CD8-positive, alpha-beta memory T cell (primary cell): ENCODE data around the gene VSIG10L2. TPM values are rescaled to one million over a fixed set of nuclear protein-coding genes. Genes with fewer than 3 reads are reported as not detected.

ENCODE experiments used
- CTCF ChIA-PET: fragments of 350-600 bp; sonication (Branson Sonifier 250); formaldehyde crosslinking; loops from one replicate; lab custom pipeline; 2021; ENCODE audit warnings: antibody characterized with exemption; lab: Charles Lee
- POLR2A ChIA-PET: fragments of 350-600 bp; sonication (Branson Sonifier 250); formaldehyde crosslinking; loops from one replicate; lab custom pipeline; 2021; ENCODE audit warnings: antibody characterized with exemption; lab: Charles Lee
- DNase-seq, 5 donors: peaks; one replicate each; pipeline versions ENCODE4 v3.0.0 to v3.0.0-alpha.2; 2020 to 2022; ENCODE audit warnings: mixed read lengths in 1 of 5
- H3K27ac ChIP-seq: one replicate; pipeline ENCODE4 v1.7.0; 2013; ENCODE audit warnings: low read depth, mild to moderate bottlenecking, low read length, moderate library complexity
- H3K27me3 ChIP-seq: 2 replicates; pipeline ENCODE4 v1.7.0; 2013; ENCODE audit warnings: low read length, mild to moderate bottlenecking; ENCODE audit not compliant: insufficient read depth, poor library complexity, severe bottlenecking
- H3K36me3 ChIP-seq: 2 replicates; pipeline ENCODE4 v1.7.0; 2013; ENCODE audit warnings: mild to moderate bottlenecking, low read length, moderate library complexity; ENCODE audit not compliant: insufficient read depth
- H3K4me1 ChIP-seq: 2 replicates; pipeline ENCODE4 v1.7.0; 2013; ENCODE audit warnings: mild to moderate bottlenecking, low read length, moderate library complexity; ENCODE audit not compliant: insufficient read depth
- H3K4me3 ChIP-seq: 2 replicates; pipeline ENCODE4 v1.7.0; 2013; ENCODE audit warnings: mild to moderate bottlenecking, low read length
- H3K9me3 ChIP-seq: 2 replicates; pipeline ENCODE4 v1.7.0; 2013; ENCODE audit warnings: mild to moderate bottlenecking, low read length
- H3K27ac Mint-ChIP-seq, 8 donors: one replicate each; pipeline ENCODE4 v1.8.0; 2020 to 2021; ENCODE audit warnings: mixed read lengths in 8 of 8, mild to moderate bottlenecking in 6 of 8, inconsistent platforms in 3 of 8, moderate library complexity in 3 of 8
- H3K27me3 Mint-ChIP-seq, 2 donors: one replicate each; pipeline ENCODE4 v1.8.0; 2020 to 2021; ENCODE audit warnings: mixed read lengths in 2 of 2, mild to moderate bottlenecking in 1 of 2, moderate library complexity in 1 of 2
- H3K36me3 Mint-ChIP-seq, 3 donors: one replicate each; pipeline ENCODE4 v1.8.0; 2020 to 2021; ENCODE audit warnings: mixed read lengths in 3 of 3, inconsistent platforms in 1 of 3, mild to moderate bottlenecking in 1 of 3
- H3K4me1 Mint-ChIP-seq, 3 donors: one replicate each; pipeline ENCODE4 v1.8.0; 2020 to 2021; ENCODE audit warnings: mixed read lengths in 3 of 3, inconsistent platforms in 1 of 3, mild to moderate bottlenecking in 1 of 3
- H3K4me3 Mint-ChIP-seq, 7 donors: one replicate each; pipeline ENCODE4 v1.8.0; 2020 to 2021; ENCODE audit warnings: mixed read lengths in 7 of 7, mild to moderate bottlenecking in 6 of 7, moderate library complexity in 4 of 7, inconsistent platforms in 2 of 7
- H3K9me3 Mint-ChIP-seq, 5 donors: one replicate each; pipeline ENCODE4 v1.8.0; 2020 to 2022; ENCODE audit warnings: mixed read lengths in 5 of 5, mild to moderate bottlenecking in 3 of 5, moderate library complexity in 2 of 5, inconsistent platforms in 1 of 5
- polyA plus RNA-seq: library from polyadenylated mRNA; unstranded; fragments of 300-500 nt; fragmentation: Illumina TruSeq; gene quantifications from one replicate; pipeline ENCODE4 v1.2.3, GENCODE V29; 2021
- total RNA-seq, 2 experiments: library from RNA; stranded (reverse); gene quantifications; one replicate each; pipeline ENCODE4 v1.2.3, GENCODE V29; 2021

Gene VSIG10L2
- total and polyA plus RNA-seq, 3 experiments from 2014 or later: not detected

DNA sequence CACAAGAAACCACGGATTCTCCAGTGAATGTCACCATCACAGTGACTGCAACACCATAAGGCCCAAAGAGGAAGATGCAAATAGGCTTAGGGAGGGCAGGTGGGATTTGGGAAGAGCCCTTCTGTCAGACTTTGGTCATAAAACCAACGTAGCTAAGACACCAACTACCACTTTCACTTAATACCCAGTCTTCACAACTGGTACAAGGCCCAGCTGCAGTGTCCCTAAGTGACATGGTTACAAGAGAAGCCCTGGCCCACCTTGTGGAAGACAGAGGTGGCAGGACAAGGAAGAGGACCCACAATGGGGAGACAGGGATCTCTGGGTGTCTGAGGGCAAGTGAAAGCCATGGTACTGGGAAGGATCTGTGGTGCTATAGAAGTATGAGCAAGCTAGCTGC is 10.0 kb downstream of the VSIG10L2 start:
- CTCF ChIA-PET: interaction anchor here (0.8 kb wide), 1 partner anchor 18 kb away, joined by 3 read pairs; no protein-coding TSS in a partner anchor
- H3K27ac Mint-ChIP-seq: no peak overlapping the region

GRCh38 chr11:125956391-125957134 is 10.7 kb downstream of the VSIG10L2 start:
- Mint-ChIP-seq H3K27ac (no peak overlapping the region), H3K36me3 (peaks cover 0 to 2% (median 0%) of the 10 kb centered on the region in 3 donors), H3K9me3 (no peaks in the 10 kb centered on the region), H3K27me3 (peaks cover under 1 to 4% of the 10 kb centered on the region in 2 donors), H3K4me1 (peaks cover 3 to 6% (median 5%) of the 10 kb centered on the region in 3 donors), H3K4me3 (no peak overlapping the region)
- DNase-seq: no peak
- CTCF ChIA-PET: interaction anchor here (0.8 kb wide), 1 partner anchor 19 kb away, joined by 3 read pairs; no protein-coding TSS in a partner anchor
- no peak overlapping the region for H3K27ac ChIP-seq
- no peaks in the 10 kb centered on the region for H3K36me3 ChIP-seq
- H3K9me3 ChIP-seq: no peaks in the 10 kb centered on the region
- H3K27me3 ChIP-seq: no peaks in the 10 kb centered on the region
- H3K4me3 ChIP-seq: no peak overlapping the region
- H3K4me1 ChIP-seq: no peaks in the 10 kb centered on the region
- POLR2A ChIA-PET: no interaction called here

More for the DNA sequence above, 10.0 kb downstream of the VSIG10L2 start:
- Histone ChIP-seq H3K27me3 (no peaks in the 10 kb centered on the region), H3K4me3 (no peak overlapping the region), H3K27ac (no peak overlapping the region), H3K9me3 (no peaks in the 10 kb centered on the region), H3K4me1 (no peaks in the 10 kb centered on the region), H3K36me3 (no peaks in the 10 kb centered on the region)
- H3K4me3 Mint-ChIP-seq: no peak overlapping the region
- H3K36me3 Mint-ChIP-seq: peaks cover 0 to 2% (median 0%) of the 10 kb centered on the region in 3 donors
- peaks cover 3 to 6% (median 5%) of the 10 kb centered on the region in 3 donors for H3K4me1 Mint-ChIP-seq
- POLR2A ChIA-PET: no interaction called here
- DNase-seq: no peak
- H3K9me3 Mint-ChIP-seq: no peaks in the 10 kb centered on the region
- H3K27me3 Mint-ChIP-seq: peaks cover 5 to 7% of the 10 kb centered on the region in 2 donors

DNA sequence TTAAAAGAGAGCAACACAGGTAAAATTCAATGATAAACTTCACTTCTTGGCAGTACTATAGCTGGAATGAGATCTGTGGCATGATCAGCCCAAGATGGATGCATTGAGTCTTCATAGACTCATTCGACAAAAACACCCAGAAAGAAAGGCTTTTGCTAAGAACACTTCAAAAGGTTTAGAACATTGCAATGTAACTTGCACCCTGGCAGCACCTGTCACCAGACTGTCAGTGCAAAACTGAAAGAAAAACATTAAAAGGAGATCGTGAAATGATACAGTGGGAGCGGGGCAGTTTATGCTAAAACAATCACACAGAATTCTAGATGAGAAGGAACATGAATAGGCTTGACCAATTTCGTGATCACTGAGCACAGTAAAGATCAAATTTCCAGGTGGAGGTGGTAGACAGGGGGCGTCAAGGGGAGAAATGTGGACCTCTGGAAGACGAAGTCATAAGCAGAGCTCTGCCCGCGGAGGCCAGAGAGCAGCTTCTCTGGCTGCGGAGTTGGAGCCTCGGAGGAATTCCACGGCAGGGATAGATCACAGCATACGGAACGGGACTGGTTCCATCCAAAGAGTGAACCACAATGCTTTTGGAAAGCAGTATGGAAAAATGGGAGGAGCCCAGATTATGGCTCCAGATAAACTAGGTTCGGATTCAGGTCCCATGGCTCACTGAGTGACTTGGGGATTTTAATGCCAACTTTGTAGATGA is 11.9 kb downstream of the VSIG10L2 start:
- Mint-ChIP-seq H3K27me3 (peaks cover 0 to 4% of the 10 kb centered on the region in 2 donors), H3K4me1 (peaks cover 3 to 6% (median 5%) of the 10 kb centered on the region in 3 donors), H3K36me3 (peaks cover 0 to 10% (median 2%) of the 10 kb centered on the region in 3 donors), H3K4me3 (peak overlapping the region in 3 of 7 donors; percentile 33 to 52 (median 51)), H3K27ac (peak overlapping the region in 3 of 8 donors; percentile 0 to 29 (median 1)), H3K9me3 (peaks cover 0 to 8% (median 6%) of the 10 kb centered on the region in 5 donors)
- DNase-seq: no peak
- Histone ChIP-seq H3K27me3 (no peaks in the 10 kb centered on the region), H3K4me1 (no peaks in the 10 kb centered on the region), H3K27ac (no peak overlapping the region), H3K9me3 (no peaks in the 10 kb centered on the region), H3K36me3 (no peaks in the 10 kb centered on the region), H3K4me3 (no peak overlapping the region)
- ChIA-PET CTCF (no interaction called here), POLR2A (no interaction called here)

- Histone ChIP-seq H3K27me3 (no peaks in the 10 kb centered on the region), H3K9me3 (no peaks in the 10 kb centered on the region), H3K4me1 (no peaks in the 10 kb centered on the region), H3K4me3 (no peak overlapping the region), H3K27ac (no peak overlapping the region), H3K36me3 (no peaks in the 10 kb centered on the region)
- Mint-ChIP-seq H3K27me3 (peaks cover 4% of the 10 kb centered on the region in 2 donors), H3K27ac (no peak overlapping the region), H3K9me3 (peaks cover 4 to 15% (median 11%) of the 10 kb centered on the region in 5 donors), H3K36me3 (peaks cover 0 to 12% (median 2%) of the 10 kb centered on the region in 3 donors), H3K4me1 (peaks cover 3 to 6% (median 5%) of the 10 kb centered on the region in 3 donors), H3K4me3 (no peak overlapping the region)
- POLR2A ChIA-PET: no interaction called here
- CTCF ChIA-PET: no interaction called here
- DNase-seq: no peak
These were observed 13.1 kb downstream of the VSIG10L2 start for GRCh38 chr11:125958872-125959400.

DNA sequence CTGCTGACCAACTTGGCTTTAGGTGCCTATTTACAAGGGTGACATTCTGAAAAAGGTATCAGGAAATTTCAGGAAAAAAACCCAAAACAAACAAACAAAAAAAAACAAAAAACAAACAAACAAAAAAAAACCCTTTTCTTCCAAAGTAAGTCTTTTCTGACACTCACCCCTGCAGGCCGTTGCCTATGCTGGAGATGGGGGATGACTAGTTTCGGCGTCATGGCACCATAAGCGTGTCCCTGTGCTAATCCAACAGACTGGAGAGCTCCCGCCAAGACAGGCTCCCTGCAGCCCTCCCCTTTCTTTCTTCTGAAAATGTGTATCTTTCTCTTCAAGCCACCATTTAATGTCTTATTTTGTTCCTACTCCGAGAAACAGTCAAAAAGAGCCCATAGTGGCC is 13.7 kb downstream of the VSIG10L2 start:
- ChIA-PET POLR2A (no interaction called here), CTCF (no interaction called here)
- no peaks in the 10 kb centered on the region for H3K27me3 ChIP-seq
- Mint-ChIP-seq H3K27ac (no peak overlapping the region), H3K27me3 (peaks cover 4 to 10% of the 10 kb centered on the region in 2 donors), H3K9me3 (peaks cover 4 to 15% (median 12%) of the 10 kb centered on the region in 5 donors), H3K4me3 (no peak overlapping the region), H3K4me1 (peaks cover 3 to 6% (median 5%) of the 10 kb centered on the region in 3 donors), H3K36me3 (peaks cover 0 to 12% (median 2%) of the 10 kb centered on the region in 3 donors)
- no peak overlapping the region for H3K4me3 ChIP-seq
- H3K4me1 ChIP-seq: no peaks in the 10 kb centered on the region
- H3K9me3 ChIP-seq: no peaks in the 10 kb centered on the region
- H3K27ac ChIP-seq: no peak overlapping the region
- DNase-seq: no peak
- no peaks in the 10 kb centered on the region for H3K36me3 ChIP-seq

DNA sequence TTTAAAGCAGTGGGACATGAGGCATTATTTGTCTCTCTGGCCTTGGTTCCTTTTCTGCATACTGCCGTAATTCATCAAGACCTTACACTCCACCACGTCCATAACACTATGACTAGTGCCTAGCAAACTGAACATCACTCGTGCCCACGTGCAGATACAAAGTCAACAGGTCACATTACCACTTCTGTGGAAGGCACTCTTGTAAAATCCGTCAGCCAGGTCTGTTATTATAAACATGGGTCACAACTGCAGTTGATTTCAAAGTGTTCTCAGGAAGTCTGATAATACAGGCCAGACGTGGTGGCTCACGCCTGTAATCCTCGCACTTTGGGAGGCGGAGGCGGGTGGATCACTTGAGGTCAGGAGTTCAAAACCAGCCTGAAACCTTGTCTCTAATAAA is 14.1 kb downstream of the VSIG10L2 start:
- H3K27me3 Mint-ChIP-seq: peaks cover 5 to 11% of the 10 kb centered on the region in 2 donors
- CTCF ChIA-PET: no interaction called here
- H3K36me3 ChIP-seq: no peaks in the 10 kb centered on the region
- H3K4me3 Mint-ChIP-seq: no peak overlapping the region
- POLR2A ChIA-PET: no interaction called here
- no peaks in the 10 kb centered on the region for H3K27me3 ChIP-seq
- no peak overlapping the region for H3K4me3 ChIP-seq
- H3K9me3 ChIP-seq: no peaks in the 10 kb centered on the region
- H3K9me3 Mint-ChIP-seq: peaks cover 4 to 15% (median 12%) of the 10 kb centered on the region in 5 donors
- no peak for DNase-seq
- H3K27ac Mint-ChIP-seq: no peak overlapping the region
- peaks cover 3 to 6% (median 5%) of the 10 kb centered on the region in 3 donors for H3K4me1 Mint-ChIP-seq
- H3K4me1 ChIP-seq: no peaks in the 10 kb centered on the region
- H3K36me3 Mint-ChIP-seq: peaks cover 0 to 12% (median 2%) of the 10 kb centered on the region in 3 donors
- H3K27ac ChIP-seq: no peak overlapping the region

DNA sequence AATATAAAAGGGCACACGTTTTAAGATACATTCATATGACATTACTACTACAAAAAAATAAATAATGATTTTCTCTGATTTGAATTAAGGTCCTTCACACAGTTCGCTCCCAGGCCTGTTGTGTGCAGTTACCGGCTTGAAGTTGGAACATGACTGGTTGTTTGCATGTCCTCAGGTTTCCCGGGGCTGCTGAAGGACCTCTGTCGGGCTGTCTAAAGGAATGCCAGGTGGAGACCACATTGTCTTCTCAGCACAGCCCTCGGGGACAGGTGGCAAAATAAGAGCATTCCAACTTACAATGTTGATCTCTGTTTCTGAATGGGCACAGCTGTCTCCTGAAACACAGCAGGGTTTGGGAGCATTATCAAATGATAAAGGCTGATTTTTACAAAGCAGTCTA is 14.9 kb downstream of the VSIG10L2 start:
- Histone ChIP-seq H3K27me3 (no peaks in the 10 kb centered on the region), H3K4me1 (no peaks in the 10 kb centered on the region), H3K4me3 (no peak overlapping the region), H3K27ac (no peak overlapping the region), H3K9me3 (no peaks in the 10 kb centered on the region), H3K36me3 (no peaks in the 10 kb centered on the region)
- ChIA-PET POLR2A (no interaction called here), CTCF (no interaction called here)
- Mint-ChIP-seq H3K27ac (no peak overlapping the region), H3K9me3 (peaks cover 4 to 15% (median 12%) of the 10 kb centered on the region in 5 donors), H3K27me3 (peaks cover 7 to 11% of the 10 kb centered on the region in 2 donors), H3K4me1 (peaks cover 3 to 6% (median 5%) of the 10 kb centered on the region in 3 donors), H3K4me3 (no peak overlapping the region), H3K36me3 (peaks cover 0 to 12% (median 2%) of the 10 kb centered on the region in 3 donors)
- DNase-seq: no peak
